Measurements from ENCODE around the gene ZSCAN12.

- TF ChIP-seq CTCF (IDR thresholded peaks at IDR 0.05) (no peak), EP300 (IDR thresholded peaks at IDR 0.05) (no peak), POLR2A (IDR thresholded peaks at IDR 0.05) (no peak)
Measured at GRCh38 chr6:28335040-28335563, 64.4 kb downstream of the ZSCAN12 start.

Measured in suprapubic skin (tissue), 3 donors.